Measurements from ENCODE around the gene SMYD5. TPM values are rescaled to one million over a fixed set of nuclear protein-coding genes. Genes with fewer than 3 reads are reported as not detected.

Gene SMYD5
- polyA plus RNA-seq, 1 of the 3 experiments (the other 2 are of a cell fraction): 21.4 TPM

GRCh38 chr2:73176881-73177644, 37.0 kb upstream of the SMYD5 start (continued):
- TF ChIP-seq CTCF (IDR thresholded peaks at IDR 0.05) (peak; percentile 90), SIN3A (IDR thresholded peaks at IDR 0.05; ENCODE audit: borderline replicate concordance, low read depth, low read length) (no peak), FOXJ3 (CRISPR knock-in tag; IDR thresholded peaks at IDR 0.05) (no peak), REST (IDR thresholded peaks at IDR 0.05; ENCODE audit: low read depth, low read length) (no peak), ZBTB33 (IDR thresholded peaks at IDR 0.05; ENCODE audit: borderline replicate concordance, low read depth) (peak; percentile 37; the same call in 1 of the 2 replicates), MAX (IDR thresholded peaks at IDR 0.05; ENCODE audit: low read depth) (peak; percentile 72), ELF1 (IDR thresholded peaks at IDR 0.05) (no peak), TCF12 (IDR thresholded peaks at IDR 0.05) (no peak), TEAD4 (IDR thresholded peaks at IDR 0.05; ENCODE audit: borderline replicate concordance, insufficient read depth) (no peak)

- no peak overlapping the region for H3K9ac ChIP-seq
- ChIA-PET CTCF (interaction anchor here (0.6 to 9.3 kb wide), 83 partner anchors 9 to 1249 kb away, joined by 3 to 173 read pairs (median 6); partner anchors contain the start of genes CCT7, EGR4, EMX1 and NOTO), POLR2A (interaction anchor here (1.8 kb wide), 1 partner anchor 285 kb away, joined by 6 read pairs; no protein-coding TSS in a partner anchor)
- H3K27ac ChIP-seq (ENCODE audit: low read depth in 2 of 2, low read length in 1 of 2): no peak overlapping the region
- no peaks in the 10 kb centered on the region for H4K20me1 ChIP-seq (ENCODE audit: insufficient read depth)
- H3K4me2 ChIP-seq: peak overlapping the region; percentile 80
- no peaks in the 10 kb centered on the region for H3K9me2 ChIP-seq
- no peaks in the 10 kb centered on the region for H3K36me3 ChIP-seq (replicated peaks in 1 of 2; ENCODE audit: control insufficient read depth in 1 of 2, insufficient read depth in 2 of 2, low read length in 1 of 2)
- no peaks in the 10 kb centered on the region for H3F3A ChIP-seq (replicated peaks; ENCODE audit: insufficient read depth)
- H3K4me3 ChIP-seq (ENCODE audit: low read depth in 2 of 2, low read length in 1 of 2): peak overlapping the region; percentile 57 to 61
- WGBS (ENCODE audit: low lambda C conversion rate): 12% methylated on average over 8 of the region's 12 CpGs
- H3K9me3 ChIP-seq: no peaks in the 10 kb centered on the region
- peaks cover 27% of the 10 kb centered on the region for H3K27me3 ChIP-seq (ENCODE audit: insufficient read depth)
- TF ChIP-seq USF2 (IDR thresholded peaks at IDR 0.05; ENCODE audit: borderline replicate concordance, low read depth, low read length): peak; percentile 18; the same call in 1 of the 2 replicates
- TF ChIP-seq SIN3A (IDR thresholded peaks at IDR 0.05; ENCODE audit: borderline replicate concordance, low read depth, low read length): no peak
- H3K79me2 ChIP-seq (ENCODE audit: insufficient read depth): no peaks in the 10 kb centered on the region
- peaks cover 0 to 24% of the 10 kb centered on the region in 2 experiments; a peak in 1 of 4 replicates for H3K4me1 ChIP-seq (ENCODE audit: control insufficient read depth in 1 of 2, insufficient read depth in 2 of 2, low read depth in 1 of 2, low read length in 1 of 2)
- peak overlapping the region; percentile 71 for H2AFZ ChIP-seq (ENCODE audit: low read depth)
- DNase-seq: peak; percentile 44
These were observed 36.3 kb upstream of the SMYD5 start for GRCh38 chr2:73177645-73178255.

Data from SK-N-SH (cell line).